Activated naive CD8-positive, alpha-beta T cell treated with anti-CD3 and anti-CD28 coated beads, Interleukin-2, amount 10 ng/mL, durations not matched to agents 7 days and 5 days (primary cell): ENCODE data around the gene CCDC86. TPM values are rescaled to one million over a fixed set of nuclear protein-coding genes. Genes with fewer than 3 reads are reported as not detected.

Source experiments
- ATAC-seq: fragments of 150-1000 bp; cut with Tn5 transposase; one replicate; pipeline ENCODE4 v1.10.0; 2021; ENCODE audit warnings: low read depth, moderate library complexity
- POLR2A ChIA-PET: fragments of 350-600 bp; sonication (Branson Sonifier 250); formaldehyde crosslinking; loops from one replicate; lab custom pipeline; 2021; ENCODE audit warnings: antibody characterized with exemption; lab: Charles Lee
- DNase-seq: peaks from one replicate; pipeline ENCODE4 v3.0.0; 2021
- H3K27ac Mint-ChIP-seq: one replicate; pipeline ENCODE4 v1.8.0; 2022; ENCODE audit warnings: mild to moderate bottlenecking, mixed read lengths
- H3K27me3 Mint-ChIP-seq: one replicate; pipeline ENCODE4 v1.8.0; 2022; ENCODE audit warnings: mild to moderate bottlenecking, moderate library complexity, mixed read lengths
- H3K36me3 Mint-ChIP-seq: one replicate; pipeline ENCODE4 v1.8.0; 2021; ENCODE audit warnings: mild to moderate bottlenecking, mixed read lengths
- H3K4me1 Mint-ChIP-seq: one replicate; pipeline ENCODE4 v1.8.0; 2021; ENCODE audit warnings: mixed read lengths
- H3K4me3 Mint-ChIP-seq: one replicate; pipeline ENCODE4 v1.8.0; 2022; ENCODE audit warnings: mild to moderate bottlenecking, moderate library complexity, mixed read lengths
- H3K9me3 Mint-ChIP-seq: one replicate; pipeline ENCODE4 v1.8.0; 2021; ENCODE audit warnings: mixed read lengths
- total RNA-seq, 2 experiments: library from RNA; stranded (reverse); gene quantifications; one replicate each; pipeline ENCODE4 v1.2.3, GENCODE V29; 2021

The CCDC86 gene
- total RNA-seq, 2 experiments from 2014 or later, result 16.9 to 17.1 TPM

DNA sequence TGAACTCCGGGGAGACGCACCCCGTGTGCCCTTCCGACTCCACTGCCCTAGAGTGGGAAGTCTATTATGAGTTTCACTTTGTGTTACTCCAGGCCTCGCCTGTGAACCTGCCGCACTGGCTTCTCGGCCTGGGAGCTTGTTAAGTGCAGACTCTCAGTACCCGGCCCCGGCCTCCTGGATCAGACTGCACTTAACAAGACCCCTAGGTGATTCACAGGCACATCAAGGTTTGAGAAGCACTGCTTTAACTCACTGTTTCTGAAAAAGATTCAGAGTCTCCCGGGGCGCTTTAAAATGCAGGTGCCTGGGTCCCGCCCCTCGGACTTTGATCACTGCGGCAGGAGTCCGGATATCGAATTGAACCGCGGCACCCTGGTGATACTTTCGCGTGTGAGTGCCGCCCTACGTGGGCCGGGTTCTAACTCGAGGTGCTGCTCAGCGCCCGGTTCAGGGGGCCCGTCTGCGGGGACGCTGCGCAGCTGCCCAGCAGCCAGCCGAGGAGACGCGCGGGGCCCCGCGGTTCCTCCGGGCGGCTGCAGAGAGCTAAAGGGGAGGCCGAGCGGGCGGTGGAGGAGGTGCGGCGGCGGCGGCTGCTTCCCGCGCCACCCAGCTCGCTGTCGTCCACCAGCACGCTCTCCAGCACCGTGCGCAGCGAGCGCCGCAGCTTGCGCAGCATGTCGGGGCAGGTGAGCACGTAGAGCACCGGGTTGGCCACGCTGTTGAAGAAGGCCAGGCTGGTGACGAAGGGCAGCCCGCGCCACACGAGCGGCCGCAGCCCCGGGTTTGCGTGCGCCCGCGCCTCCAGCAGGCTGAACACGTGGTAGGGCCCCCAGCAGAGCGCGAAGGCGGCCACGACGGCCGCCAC, 10.4 kb downstream of the CCDC86 start:
- Mint-ChIP-seq H3K27ac (no peak overlapping the region), H3K36me3 (peaks cover 11% of the 10 kb centered on the region), H3K4me1 (peaks cover 13% of the 10 kb centered on the region), H3K4me3 (no peak overlapping the region), H3K9me3 (no peaks in the 10 kb centered on the region), H3K27me3 (no peaks in the 10 kb centered on the region)
- ATAC-seq (no peak), DNase-seq (no peak)
- POLR2A ChIA-PET, result interaction anchor here (1.5 kb wide), 1 partner anchor 16 kb away, joined by 4 read pairs; no protein-coding TSS in a partner anchor

DNA sequence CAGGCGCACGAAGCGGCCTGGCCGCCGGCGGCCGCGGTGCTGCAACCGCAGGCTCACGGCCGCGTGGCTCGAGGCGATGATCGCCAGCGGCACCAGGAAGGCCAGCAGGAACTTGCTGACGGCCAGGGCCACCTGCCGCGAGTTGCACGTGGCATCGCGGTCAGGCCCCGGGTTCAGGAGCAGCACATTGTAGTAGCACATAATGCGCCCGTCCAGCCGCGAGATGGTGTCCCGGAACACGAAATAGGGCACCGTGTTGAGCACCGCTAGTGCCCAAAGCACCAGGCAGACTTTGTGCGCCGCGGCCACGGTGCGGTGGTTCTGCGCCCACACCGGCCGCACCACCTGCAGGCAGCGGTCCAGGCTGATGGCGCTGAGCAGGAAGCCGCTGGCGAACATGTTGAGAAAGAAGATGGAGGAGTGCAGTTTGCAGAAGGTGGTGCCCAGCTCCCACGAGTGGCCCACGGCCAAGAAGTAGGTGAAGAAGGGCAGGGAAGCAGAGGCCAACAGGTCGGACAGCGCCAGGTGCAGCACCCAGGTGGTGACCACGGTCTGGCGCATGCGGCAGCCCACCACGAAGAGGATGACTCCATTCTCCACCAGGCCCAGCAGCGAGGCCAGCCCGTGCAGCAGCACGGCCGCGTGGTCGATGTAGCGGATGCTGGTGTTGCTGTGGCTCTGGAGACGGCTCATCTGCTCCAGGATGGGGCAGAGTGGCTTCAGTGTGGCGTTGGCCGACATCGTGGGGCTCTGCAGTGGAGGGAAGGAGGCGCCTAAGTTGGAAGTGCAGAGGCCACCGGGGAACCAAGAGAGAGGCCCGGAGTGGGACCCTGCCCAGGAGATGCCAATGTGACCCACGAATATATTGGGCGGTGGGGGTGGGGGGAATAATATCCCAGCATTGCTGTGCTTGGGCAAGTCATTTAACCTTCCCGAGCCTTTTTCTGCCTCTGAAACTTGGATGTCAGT, 11.4 kb downstream of the CCDC86 start:
- Mint-ChIP-seq H3K27me3 (no peaks in the 10 kb centered on the region), H3K36me3 (peaks cover 11% of the 10 kb centered on the region), H3K27ac (no peak overlapping the region), H3K9me3 (no peaks in the 10 kb centered on the region), H3K4me3 (no peak overlapping the region), H3K4me1 (peaks cover 20% of the 10 kb centered on the region)
- ATAC-seq, result no peak
- DNase-seq, result no peak
- POLR2A ChIA-PET, result interaction anchor here (1.5 kb wide), 1 partner anchor 15 kb away, joined by 4 read pairs; no protein-coding TSS in a partner anchor

- Mint-ChIP-seq H3K9me3 (no peaks in the 10 kb centered on the region), H3K4me1 (peaks cover 30% of the 10 kb centered on the region), H3K36me3 (peaks cover 11% of the 10 kb centered on the region), H3K27ac (no peak overlapping the region), H3K4me3 (no peak overlapping the region), H3K27me3 (no peaks in the 10 kb centered on the region)
- POLR2A ChIA-PET, result interaction anchor here (1.5 to 2.1 kb wide), 2 partner anchors 14 to 33 kb away, joined by 4 to 7 read pairs; no protein-coding TSS in a partner anchor
- ATAC-seq, result no peak
- no peak for DNase-seq
These were observed 12.4 kb downstream of the CCDC86 start for GRCh38 chr11:60854140-60854846.

GRCh38 chr11:60854847-60855725, 13.2 kb downstream of the CCDC86 start:
- Mint-ChIP-seq H3K27me3 (no peaks in the 10 kb centered on the region), H3K4me3 (peak overlapping the region; percentile 15), H3K4me1 (peaks cover 32% of the 10 kb centered on the region), H3K9me3 (no peaks in the 10 kb centered on the region), H3K36me3 (peaks cover 11% of the 10 kb centered on the region), H3K27ac (peak overlapping the region; percentile 60)
- DNase-seq, result no peak
- ATAC-seq, result no peak
- POLR2A ChIA-PET, result interaction anchor here (1.0 to 2.1 kb wide), 6 partner anchors 9 to 59 kb away, joined by 3 to 7 read pairs (median 5); partner anchors contain the start of genes TMEM109 and ZP1

DNA sequence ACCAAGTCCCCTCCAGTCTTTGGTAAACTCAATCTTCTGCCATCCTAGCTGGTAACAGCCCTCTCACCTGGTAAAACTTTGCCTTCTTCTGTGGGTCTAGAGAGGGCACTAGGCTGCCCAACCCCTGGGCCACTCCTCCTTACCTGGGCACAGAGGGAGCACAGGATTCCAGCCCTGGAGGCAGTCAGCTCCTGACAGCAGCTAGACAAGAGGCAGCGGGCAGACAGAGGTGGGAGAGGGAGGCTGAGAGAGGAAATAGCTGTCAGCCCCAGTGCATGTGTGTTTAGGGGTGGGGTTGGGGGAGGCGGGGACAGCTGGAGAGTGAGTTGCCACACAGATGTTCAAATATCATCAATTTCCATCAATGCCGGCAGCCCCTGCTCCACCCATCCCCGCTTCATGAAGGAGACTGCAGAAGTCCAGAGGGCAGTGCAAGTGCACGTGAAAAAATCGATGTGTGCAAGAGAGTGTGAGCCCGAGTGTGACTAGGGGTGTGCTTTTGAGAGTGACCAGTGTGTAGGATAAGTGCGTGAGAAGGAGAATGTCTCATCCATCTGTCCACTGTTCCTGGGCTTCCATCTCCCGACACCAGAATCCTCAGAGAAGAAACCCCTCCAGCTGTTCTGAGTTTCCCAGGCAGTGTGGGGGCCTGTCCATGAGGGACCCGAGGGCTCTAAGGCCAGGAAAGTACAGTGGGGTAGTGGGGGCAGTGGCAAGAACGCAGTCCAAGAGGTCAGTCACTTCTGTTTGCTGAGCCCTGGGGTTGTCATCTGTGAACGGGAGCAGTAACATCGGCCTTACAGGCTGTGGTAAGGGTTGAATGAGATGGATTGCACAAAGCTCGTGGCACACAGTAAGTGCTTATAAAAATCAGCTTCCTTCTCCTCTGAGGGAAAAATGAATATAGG, 14.1 kb downstream of the CCDC86 start, which contains the start of gene PTGDR2:
TSS of gene PTGDR2 (minus strand) at position 225 of the 908 bp plus-strand sequence. CDS start 2,228 bp downstream, outside the sequence.
- ATAC-seq, result peak; percentile 34
- Mint-ChIP-seq H3K27me3 (no peaks in the 10 kb centered on the region), H3K9me3 (no peaks in the 10 kb centered on the region), H3K27ac (peak within 1 kb of the TSS; percentile 60), H3K36me3 (peaks cover 7% of the 10 kb centered on the region), H3K4me3 (peak within 1 kb of the TSS; percentile 67), H3K4me1 (peaks cover 34% of the 10 kb centered on the region)
- POLR2A ChIA-PET, result interaction anchor here (0.7 to 3.1 kb wide), 8 partner anchors 9 to 58 kb away, joined by 3 to 9 read pairs (median 5); partner anchors contain the start of genes TMEM109 and ZP1
- DNase-seq, result no peak

DNA sequence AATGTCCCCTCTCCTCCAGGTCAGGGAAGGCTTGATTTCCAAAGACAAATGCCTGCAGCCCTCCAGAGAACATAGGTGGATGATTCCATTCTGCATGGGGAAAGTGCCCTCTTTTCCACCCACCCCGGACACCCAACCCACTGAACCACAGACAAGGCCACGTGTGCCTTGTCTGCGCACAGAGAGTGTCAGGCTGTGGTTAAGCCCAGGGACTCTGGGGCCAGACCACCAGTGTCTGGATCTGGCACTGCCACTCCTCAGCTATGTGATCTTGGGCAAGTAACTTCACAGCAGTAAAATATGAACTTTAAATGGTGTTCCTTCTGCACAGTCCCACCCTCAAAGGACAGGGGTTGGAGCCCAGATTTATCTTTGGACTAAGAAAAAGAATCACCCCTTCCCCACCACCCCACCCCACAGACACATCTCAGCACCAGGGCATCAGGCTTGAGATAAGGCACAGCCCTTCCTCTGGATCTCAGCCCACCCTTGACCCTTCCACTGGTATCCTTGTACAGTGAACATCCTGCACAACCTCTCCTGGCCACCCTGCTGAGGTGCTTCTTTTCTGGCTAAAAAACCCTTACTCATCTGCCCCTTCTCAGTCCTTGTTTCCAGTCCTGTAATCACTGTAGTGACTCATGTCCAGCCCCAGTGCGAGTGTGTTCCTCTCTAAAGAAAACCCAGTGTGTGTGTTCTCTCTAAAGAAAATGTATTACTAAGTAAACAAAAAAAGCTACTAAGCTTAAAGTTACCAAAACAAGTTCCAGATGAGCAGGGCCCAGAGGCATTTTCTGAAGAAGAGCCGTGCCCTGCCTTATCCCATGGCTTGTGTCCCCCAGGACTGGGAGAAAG, 15.7 kb downstream of the CCDC86 start:
- no peak for ATAC-seq
- H3K4me1 Mint-ChIP-seq, result peaks cover 34% of the 10 kb centered on the region
- H3K36me3 Mint-ChIP-seq, result peaks cover 1% of the 10 kb centered on the region
- POLR2A ChIA-PET, result interaction anchor here (3.1 kb wide), 1 partner anchor 11 kb away, joined by 9 read pairs; no protein-coding TSS in a partner anchor
- H3K27me3 Mint-ChIP-seq, result peaks cover 3% of the 10 kb centered on the region
- peak overlapping the region; percentile 77 for H3K27ac Mint-ChIP-seq
- no peaks in the 10 kb centered on the region for H3K9me3 Mint-ChIP-seq
- no peak overlapping the region for H3K4me3 Mint-ChIP-seq
- DNase-seq, result no peak

GRCh38 chr11:60858236-60858635, 16.3 kb downstream of the CCDC86 start:
- H3K27ac Mint-ChIP-seq, result peak overlapping the region; percentile 88
- POLR2A ChIA-PET, result interaction anchor here (3.1 kb wide), 1 partner anchor 11 kb away, joined by 9 read pairs; no protein-coding TSS in a partner anchor
- ATAC-seq (no peak), DNase-seq (no peak)
- no peaks in the 10 kb centered on the region for H3K9me3 Mint-ChIP-seq
- H3K27me3 Mint-ChIP-seq, result peaks cover 3% of the 10 kb centered on the region
- peak overlapping the region; percentile 74 for H3K4me3 Mint-ChIP-seq
- peaks cover 1% of the 10 kb centered on the region for H3K36me3 Mint-ChIP-seq
- H3K4me1 Mint-ChIP-seq, result peaks cover 34% of the 10 kb centered on the region

DNA sequence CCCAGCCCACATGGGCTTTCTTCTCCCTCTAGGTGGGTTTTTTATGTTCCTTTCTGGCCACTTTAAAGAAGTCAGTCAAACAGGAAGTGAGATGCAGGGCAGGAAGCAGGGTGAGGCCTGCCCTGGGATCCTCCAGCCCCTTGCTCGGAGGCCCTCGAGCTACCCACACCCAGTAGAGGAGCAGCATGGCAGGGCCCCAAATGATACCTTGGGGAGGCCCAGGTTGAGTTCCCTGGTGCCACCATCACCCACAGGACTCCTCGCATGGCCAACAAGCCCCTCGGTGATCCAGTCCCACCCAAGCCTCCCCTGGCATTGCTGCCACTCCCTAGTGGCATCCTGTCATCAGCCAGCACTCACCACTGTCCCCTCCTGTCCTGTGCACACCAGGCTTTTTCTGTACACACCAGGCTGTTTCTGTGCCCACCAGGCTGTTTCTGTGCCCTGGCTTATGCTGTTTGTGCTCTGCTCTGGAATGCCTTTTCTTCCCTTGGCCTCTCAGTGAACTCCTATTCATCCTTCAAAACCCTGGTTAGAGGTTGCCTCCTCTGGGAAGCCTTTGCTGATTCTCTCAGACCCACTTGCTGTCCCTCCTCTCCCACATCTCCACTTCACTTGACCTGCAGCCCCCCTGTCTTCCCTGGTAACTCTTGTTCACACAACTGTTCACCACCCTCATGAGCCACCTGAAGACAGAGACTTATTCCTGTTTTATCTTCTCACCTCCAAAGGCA, 17.0 kb downstream of the CCDC86 start:
- Mint-ChIP-seq H3K36me3 (peaks cover 1% of the 10 kb centered on the region), H3K27ac (peak overlapping the region; percentile 88), H3K27me3 (peaks cover 3% of the 10 kb centered on the region), H3K9me3 (no peaks in the 10 kb centered on the region), H3K4me1 (peaks cover 34% of the 10 kb centered on the region), H3K4me3 (peak overlapping the region; percentile 74)
- DNase-seq (peak; percentile 58), ATAC-seq (peak; percentile 88)
- POLR2A ChIA-PET, result interaction anchor here (3.1 kb wide), 1 partner anchor 10 kb away, joined by 9 read pairs; no protein-coding TSS in a partner anchor

GRCh38 chr11:60859616-60860250, 17.8 kb downstream of the CCDC86 start:
- Mint-ChIP-seq H3K4me1 (peaks cover 39% of the 10 kb centered on the region), H3K4me3 (no peak overlapping the region), H3K27me3 (peaks cover 3% of the 10 kb centered on the region), H3K27ac (peak overlapping the region; percentile 41), H3K36me3 (peaks cover 1% of the 10 kb centered on the region), H3K9me3 (no peaks in the 10 kb centered on the region)
- no peak for ATAC-seq
- no peak for DNase-seq
- POLR2A ChIA-PET, result interaction anchor here (0.7 to 0.8 kb wide), 2 partner anchors 12 to 124 kb away, joined by 5 to 7 read pairs; no protein-coding TSS in a partner anchor
